HG02870 (cell line): ENCODE results near the gene CRPPA.
"Not testable (repeated sequence)": the region's sequence is repeated elsewhere in the genome, so short reads cannot be mapped to it uniquely, and the experiment has no call there.

Source experiments
- ATAC-seq: cut with Tn5 transposase; IDR thresholded peaks from one replicate; pipeline ENCODE4 v1.9.1; 2021; ENCODE audit warnings: mild to moderate bottlenecking, moderate library complexity; ENCODE audit not compliant: unreplicated experiment

CRPPA gene

DNA sequence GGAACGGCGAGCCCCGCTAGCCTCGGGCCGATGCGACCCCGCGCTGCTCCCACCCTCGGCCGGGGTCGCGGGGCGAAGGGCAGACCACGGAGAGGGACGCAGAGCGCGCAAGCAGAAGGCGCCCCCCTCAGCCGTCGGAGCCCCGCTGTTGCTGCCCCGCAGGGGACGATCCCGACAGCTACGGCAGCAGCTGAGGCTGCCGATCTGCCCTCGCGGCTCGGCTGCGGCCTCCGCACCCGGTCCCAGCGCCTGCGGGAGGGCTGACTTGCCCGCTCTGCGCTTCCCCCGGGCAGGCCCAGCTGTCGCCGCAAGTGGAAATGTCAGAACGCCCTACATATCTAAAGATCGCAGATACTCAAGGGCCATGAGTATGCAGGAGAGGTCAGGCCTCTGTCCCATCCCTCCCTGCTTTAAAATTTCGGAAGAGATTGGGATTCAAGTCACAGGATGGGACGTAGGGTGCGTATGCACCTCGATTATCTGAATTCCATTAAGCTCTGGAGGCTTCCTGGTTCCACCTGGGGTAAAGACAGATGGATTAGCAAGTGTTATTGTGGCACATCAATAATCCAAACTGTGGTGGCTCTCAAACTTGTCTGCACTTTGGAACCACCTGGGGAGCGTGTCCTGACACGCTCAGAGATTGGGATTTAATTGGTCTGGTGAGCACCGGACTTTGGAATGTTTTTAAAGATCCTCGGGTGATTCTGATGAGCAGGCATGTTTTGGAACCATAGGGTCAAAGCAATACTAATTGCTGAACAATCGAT lies at the start of gene CRPPA:
Gene CRPPA, minus strand, starts transcription at position 206 of the 770 bp plus-strand sequence. CDS start 216 bp downstream, outside the sequence.
- ATAC-seq = peak; percentile 32

DNA sequence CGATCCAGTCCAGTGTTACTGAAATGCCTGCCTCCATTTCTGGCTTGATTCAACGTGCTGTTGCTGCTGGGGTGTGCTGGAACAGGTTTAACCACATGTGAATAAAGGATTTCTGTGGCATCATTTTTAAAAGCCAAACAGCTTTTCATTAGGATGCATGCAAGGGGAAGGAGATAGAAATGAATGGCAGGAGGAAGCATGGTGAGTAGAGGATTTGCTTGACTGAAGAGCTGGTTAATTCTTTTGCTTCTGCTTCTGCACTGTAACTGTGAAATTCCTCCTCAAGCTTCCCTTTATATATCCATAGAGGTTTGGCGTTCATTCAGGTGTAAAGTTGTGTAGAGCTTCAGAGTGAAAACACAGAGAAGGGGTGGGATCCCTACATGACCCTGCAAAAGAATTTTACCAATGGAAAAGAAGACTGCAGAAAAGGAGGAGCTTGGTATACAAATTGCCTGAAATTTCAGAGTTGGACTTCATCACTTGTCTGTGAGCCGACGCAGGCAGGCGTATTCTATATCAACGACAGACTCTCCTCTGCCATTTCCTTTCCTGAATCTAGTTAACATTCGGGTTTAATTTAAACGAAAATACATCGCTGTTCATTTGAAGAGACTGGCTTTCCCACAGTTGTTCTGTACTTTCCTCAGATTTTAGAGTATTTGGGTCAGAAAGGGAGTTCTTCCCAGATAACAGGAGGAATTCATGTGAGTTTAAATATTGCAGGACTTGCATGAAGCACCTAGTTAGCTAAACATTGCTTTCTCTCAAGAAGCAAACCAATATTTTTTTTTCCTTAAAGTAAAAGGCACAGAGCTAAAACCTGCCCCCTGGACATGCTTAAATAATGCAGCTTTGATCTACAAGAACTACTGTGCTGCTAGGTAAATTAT lies 44.4 kb upstream of the CRPPA start, which contains the start of gene SOSTDC1:
Gene SOSTDC1, minus strand, starts transcription at position 270 of the 893 bp plus-strand sequence. Its CDS starts 70 bp downstream, at position 200.
- ATAC-seq = no peak

DNA sequence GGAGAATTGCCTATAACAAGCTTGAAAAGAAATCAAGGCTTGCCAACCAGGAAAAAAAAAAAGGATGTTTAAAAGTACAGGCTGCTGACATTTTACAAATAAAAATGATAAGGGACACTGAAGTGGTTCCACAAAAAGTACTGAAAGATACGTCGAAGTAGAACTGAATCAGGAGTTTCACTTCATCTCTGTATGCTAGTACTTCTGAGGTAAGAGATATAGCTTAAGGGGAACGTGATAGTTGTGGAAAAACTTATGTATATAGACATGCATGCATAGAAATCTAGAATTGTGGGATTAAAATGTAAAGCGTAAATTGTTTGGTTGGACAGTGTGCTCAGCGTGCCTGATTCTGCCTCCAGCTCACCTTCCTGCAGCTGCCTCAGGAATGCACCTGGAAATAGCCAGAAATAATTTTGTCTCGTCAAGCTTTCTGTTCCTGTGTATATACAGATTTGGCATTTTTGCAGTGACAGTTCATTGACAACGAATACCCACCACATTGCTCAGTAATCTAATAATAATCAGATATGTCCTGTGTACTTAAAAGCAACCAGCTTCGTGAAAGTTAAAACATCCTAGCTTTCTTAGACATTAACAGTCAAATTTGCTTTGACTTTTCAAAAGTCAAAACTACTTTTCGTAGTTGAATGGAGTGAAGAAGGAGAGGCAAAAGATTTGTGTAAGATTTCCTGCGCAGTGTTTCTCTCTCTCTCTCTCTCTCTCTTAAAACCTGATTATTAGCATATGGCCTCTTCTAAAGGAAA lies 42.8 kb upstream of the CRPPA start:
- no peak for ATAC-seq

DNA sequence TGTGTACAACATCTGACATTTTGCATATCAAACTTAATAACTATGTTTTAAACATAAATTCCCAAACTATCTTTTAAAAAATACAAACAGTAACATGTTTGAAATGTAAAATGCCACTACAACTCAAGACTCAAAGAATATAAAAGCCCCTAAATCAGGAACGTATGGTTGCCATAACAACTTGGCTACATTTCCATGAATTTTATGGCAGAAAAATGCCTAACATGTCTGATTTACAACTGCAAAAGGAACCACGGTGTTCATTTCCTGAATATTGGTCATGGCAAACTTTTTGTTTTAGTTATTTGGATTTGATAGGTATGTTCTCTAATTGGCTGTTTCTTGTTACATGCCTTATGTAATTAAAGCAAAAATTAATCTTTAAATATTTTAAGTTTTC lies 42.2 kb upstream of the CRPPA start:
- ATAC-seq = no peak

DNA sequence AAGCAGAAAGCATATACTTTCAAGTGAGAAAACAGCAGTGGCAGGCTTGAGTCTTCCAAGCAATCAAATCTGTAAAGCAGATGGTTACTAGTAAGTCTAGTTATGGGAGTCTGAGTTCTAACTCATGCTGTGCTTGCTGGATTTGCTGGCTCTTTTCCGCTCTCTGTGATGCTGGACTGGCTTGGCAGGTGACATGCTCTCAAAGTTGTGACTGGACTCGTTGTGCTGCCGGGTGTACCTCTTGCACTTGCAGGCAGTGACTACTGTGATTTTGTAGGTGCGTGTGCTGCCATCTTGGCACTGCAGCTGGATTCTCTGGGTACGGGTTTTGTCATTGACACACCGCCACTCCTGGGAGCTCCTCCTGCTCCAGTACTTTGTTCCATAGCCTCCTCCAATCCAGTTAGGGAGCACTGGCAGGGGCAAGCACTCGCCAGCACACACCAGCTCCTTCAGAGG lies 41.1 kb upstream of the CRPPA start:
- no peak for ATAC-seq

DNA sequence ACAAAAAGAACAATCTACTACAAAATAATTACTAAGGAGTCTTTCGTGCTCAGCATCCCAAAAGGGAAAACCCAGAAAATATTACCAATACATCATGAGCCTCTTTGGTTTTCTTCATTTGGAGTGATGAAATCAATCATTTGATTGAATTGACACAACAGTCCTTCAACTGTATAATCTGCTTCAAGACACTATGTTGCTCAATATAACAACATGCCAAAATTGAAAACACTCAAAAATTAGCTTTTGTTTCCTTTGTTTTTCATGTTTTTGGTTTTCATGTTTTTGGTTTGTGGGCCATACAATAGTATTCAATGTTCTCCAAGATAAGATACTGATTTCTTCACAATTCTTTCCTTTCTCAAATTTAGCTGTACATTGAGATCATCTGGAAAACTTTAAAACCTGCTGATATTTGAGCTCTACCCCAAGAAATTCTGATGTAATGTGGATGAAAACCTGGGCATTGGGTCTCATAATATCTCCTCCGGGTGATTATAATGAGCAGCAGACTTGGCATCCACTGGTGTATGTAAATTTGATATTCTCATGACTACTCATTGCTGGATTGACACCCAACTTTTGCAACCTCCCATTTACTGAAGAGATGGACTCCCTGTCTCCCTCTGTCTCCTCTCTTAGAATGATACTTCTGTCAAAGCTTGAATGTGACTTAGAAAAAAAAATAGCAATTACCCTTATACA lies 39.6 kb upstream of the CRPPA start:
- ATAC-seq = no peak

DNA sequence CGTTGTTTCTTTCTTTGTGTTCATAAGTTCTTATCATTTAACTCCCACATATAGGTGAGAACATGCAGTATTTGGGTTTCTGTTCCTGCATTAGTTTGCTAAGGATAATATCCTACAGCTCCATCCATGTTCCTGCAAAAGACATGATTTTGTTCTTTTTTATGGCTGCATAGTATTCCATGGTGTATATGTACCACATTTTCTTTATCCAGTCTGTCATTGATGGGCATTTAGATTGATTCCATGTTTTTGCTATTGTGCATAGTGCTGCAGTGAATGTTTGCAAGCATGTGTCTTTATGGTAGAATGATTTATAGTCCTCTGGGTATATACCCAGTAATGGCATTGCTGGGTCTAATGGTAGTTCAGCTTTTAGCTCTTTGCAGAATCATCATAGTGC lies 35.0 kb upstream of the CRPPA start:
- ATAC-seq = not testable (repeated sequence)

DNA sequence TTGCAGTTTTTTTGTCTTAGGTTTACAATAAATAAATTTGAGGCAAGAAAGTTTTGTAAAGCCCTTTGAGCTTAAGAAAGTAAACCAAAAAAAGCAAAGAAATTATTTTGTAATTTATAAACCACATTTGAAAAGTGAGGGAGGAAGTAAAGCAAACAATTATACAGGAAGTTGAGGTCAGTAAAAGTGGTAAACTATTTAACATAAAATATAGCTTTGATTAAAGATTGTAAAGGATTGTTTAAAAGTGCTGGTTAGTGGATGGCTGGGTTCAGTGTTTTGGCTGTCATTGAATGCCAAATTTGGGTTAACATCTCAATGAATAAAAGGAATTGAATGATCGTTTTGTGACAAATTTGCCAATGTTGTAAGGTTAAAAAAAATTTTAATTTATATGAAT lies 34.3 kb upstream of the CRPPA start:
- ATAC-seq = no peak

DNA sequence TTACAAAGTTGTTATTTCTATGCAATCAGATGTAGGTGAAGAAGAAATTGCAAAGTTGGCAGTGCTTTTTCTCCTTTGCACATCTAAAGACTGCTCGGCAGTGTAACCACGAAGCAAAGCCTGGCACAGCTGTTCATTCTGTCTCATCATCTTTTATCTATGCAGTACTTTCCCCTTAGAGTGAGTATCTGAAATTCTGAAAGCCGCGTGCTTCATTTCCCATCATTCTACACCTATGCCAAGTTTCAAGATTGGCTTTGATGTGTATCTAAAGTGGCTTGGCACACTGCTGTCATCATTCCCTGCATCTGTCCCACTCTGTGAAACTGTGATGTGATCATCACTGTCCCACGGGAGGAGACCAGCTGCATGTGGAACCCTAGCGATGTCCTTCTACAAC lies 29.0 kb upstream of the CRPPA start:
- no peak for ATAC-seq

DNA sequence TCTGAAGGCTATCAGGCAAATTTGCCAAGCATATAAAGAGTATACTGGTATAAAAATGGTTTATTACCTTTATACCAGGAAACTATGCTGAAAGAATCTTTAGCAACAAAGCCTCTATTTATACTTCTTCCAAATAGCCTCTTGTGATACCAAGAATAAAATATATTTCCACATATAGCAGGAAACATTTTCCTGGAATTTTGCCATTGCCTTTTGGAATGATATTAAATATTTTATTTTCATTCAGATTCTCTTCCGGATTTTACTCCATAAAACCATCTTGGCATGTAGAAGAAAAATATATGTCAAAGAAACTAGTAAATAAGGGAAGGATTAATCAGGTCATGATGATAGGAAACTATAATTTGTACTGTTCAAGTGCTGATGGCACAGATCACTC lies 26.5 kb upstream of the CRPPA start:
- no peak for ATAC-seq

DNA sequence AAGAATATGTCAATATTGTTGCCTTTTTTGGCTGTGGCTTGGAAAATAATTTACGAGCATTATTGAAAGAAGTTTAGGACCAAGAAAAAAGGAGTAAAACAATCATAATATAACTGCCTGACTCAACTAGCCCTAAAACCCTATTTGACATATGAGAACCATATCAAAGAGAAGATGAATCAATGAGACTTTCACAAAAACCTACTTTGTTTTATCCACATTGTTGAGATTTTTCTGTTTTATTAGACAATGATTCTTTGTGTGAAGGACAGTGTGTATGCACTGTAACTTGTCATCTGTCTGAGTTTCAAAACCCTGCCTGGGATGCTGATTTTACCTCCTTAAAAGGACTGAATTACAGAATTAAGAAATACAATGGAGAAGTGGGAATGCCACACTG lies 25.2 kb upstream of the CRPPA start:
- no peak for ATAC-seq

DNA sequence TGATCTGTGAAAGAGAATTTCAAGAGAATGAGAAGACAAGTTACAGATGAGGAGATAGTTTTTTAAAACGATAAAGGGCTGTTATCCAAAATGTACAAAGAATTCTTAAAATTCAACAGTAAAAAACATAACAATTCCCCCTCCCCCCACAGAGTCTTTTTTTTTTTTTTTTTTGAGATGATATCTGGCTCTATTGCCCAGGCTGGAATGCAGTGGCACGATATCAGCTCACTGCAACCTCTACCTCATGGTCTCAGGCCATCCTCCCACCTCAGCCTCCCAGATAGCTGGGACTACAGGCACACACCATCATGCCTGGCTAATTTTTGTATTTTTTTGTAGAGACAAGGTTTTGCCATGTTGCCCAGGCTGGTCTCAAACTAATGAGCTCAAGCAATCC lies 22.5 kb upstream of the CRPPA start:
- ATAC-seq = not testable (repeated sequence)

DNA sequence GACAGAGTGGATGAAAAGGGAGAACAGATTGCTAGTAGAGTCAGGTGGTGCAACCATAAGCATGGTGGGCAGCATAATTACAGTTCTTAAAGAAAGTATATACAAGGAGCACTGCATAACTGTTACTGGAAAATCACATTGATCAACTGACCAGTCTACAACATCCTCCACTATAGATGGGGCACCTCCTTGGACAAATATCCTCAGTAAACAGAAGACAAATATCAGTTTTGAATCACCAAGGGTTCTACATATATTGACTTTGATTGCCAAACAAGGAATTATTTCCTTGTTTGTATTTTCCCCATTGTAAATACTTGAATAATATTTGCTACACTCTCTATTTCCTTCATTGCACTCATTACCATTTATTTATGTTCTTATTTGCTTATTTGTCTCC lies 17.6 kb upstream of the CRPPA start:
- no peak for ATAC-seq

DNA sequence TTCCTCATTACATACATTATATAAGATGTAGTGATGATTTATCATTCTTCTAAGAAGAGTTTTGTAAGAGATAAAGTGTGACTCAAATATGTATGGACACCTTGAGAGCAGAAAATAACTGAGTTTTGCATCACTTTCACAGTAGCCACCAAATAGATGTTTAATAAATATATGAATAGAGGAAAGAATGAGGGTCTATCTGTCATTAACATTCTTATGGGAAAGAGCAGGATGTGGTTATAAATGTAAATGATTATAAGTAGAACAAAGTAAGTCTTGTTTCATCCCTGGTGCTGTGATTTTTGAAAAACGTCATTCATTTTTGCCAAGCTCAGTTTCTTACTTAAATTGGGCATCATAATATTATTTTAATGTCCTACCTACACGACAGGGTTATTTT lies 15.0 kb upstream of the CRPPA start:
- no peak for ATAC-seq

DNA sequence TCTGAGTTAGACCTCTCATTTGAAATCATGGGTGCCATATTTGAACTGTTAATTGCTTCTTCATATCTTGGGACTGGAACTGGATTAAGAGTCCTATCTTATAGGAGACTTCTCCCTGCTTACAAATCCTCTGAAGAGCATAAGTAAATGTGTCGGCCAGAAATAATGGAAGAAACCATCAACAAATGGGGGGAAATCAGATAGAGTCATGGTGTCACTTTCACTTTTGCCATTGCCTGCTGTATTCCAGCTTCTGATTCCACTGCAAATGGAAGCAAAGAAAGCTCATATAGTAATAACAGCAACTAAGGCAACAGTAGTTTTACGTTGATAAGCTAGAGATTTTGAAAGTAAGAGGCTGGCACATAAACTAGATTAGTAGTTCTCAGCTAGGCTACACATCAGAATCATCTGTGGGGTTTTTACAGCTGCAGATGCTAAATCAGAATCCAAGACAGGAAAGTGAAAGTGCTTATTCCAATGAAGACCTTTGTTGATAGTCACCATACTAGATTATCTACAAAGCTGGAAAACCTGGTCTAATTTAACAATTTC lies 12.3 kb upstream of the CRPPA start:
- no peak for ATAC-seq

DNA sequence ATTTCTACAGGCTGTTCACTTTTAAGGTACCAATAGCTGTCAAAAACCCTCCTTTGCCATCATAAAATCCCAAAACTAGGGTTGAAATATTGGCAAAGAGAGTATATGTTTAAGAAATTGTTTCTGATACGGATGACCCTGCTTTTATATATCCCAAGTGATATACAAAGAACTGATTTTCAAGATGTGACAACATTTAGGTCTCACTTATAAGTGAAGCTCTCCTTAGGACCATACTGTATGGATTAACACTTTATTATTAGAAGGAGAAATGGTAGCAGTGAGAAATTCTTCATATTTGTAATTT lies 11.0 kb upstream of the CRPPA start:
- no peak for ATAC-seq

DNA sequence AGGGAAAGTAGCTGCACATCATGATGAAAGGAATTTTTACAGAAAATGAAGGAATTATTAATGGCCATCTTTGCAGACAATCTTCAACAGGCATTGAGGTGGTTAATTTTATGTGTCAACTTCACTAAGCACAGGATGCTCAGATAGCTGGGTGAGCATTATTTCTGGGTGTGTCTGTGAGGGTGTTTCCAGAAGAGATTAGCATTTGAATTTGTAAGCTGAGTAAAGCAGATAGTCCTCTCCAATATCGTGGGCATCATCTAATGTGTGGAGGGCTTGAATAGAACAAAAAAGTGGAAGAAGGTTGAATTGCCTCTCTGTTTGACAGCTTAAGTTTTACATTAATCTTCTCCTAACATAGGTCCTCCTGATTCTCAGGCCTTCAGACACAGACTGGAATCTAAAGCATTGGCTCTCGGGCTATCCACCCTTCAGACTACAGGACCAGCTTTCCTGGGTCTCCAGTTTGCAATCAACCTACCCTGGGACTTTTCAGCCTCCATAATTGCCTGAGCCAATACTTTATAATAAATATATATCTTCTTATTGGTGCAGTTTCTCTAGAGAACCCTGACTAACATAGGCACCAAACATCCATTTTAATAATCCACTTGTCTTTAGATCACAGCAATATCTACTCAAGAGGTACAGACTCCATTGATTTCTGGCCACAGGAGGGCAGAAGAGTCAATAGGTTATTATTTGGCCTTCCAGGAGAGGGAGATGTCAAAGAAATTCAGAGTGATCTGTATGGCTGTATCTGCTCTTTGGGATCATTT lies 10.5 kb upstream of the CRPPA start:
- ATAC-seq = peak; percentile 84

DNA sequence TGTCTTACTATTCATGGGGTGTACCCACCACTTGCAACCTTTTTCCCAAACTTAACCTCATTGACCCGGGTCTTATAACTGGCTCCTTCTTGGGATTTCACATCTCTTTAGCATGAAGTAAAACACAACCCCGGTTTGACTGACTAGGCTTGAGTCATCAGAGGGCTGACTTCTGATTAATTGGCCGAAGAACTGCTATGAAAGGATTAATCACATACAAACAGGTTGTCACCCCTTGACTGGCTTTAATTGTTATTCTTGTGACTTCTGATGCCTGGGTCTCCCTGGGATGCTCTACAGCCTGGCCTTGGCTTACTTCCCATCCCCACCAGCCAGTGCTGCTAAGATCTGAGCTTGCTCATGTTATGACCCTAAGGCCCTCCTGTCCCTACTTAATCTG lies 8.8 kb upstream of the CRPPA start:
- no peak for ATAC-seq

DNA sequence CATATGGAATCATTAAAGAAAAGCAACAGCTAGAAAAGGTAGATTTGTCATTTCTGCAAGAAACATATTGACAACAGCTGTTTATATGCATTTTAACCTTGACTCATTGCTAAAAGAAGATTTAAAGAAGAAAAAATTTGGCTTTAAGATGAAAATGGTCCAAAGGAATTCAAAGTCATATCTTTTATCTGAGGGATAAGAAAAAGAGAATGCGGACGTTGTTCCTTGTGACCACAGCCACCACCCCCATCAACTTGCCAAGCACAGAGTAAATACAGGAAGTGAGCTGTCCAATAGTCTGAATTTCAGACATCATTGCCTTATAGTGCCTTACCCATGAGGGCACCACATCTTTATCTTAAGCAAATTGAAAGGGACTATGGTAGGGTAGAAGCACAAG lies 7.3 kb upstream of the CRPPA start:
- no peak for ATAC-seq

DNA sequence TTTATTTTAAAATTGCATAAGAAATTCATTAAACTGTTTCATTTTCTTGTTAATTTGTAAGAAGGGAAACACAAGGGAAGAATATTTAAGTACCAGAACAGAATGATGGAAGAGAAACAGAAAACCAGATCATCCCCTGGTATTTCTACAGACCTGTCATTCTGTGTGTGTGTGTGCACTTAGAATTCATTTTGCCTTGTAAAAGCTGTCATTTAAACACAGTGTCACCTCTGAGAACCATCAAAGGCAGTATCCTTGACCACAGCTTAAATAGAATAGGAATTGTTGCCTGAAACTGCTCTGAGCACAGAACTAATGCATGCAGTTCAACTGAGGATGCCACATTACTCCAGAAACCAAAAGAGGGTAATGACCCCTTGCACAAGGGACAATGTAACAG lies 6.8 kb upstream of the CRPPA start:
- ATAC-seq = no peak
